Glutamatergic neuron (in vitro differentiated cells): ENCODE measurements around the gene NR1H4. TPM values are rescaled to one million over a fixed set of nuclear protein-coding genes. Genes with fewer than 3 reads are reported as not detected.
"Not testable (repeated sequence)": the region's sequence is repeated elsewhere in the genome, so short reads cannot be mapped to it uniquely, and the experiment has no call there.

ENCODE experiments used
- DNase-seq: peaks from one replicate; pipeline ENCODE4 v3.0.0; 2022
- H3K27ac Mint-ChIP-seq: one replicate; pipeline ENCODE4 v1.8.0; 2020; ENCODE audit warnings: mild to moderate bottlenecking, mixed read lengths, inconsistent platforms; ENCODE audit not compliant: unreplicated experiment
- H3K27me3 Mint-ChIP-seq: one replicate; pipeline ENCODE4 v1.8.0; 2020; ENCODE audit warnings: mild to moderate bottlenecking, moderate library complexity, mixed read lengths, inconsistent platforms; ENCODE audit not compliant: unreplicated experiment
- H3K36me3 Mint-ChIP-seq: one replicate; pipeline ENCODE4 v1.8.0; 2020; ENCODE audit warnings: mild to moderate bottlenecking, mixed read lengths, inconsistent platforms; ENCODE audit not compliant: unreplicated experiment
- H3K4me1 Mint-ChIP-seq: one replicate; pipeline ENCODE4 v1.8.0; 2020; ENCODE audit warnings: mild to moderate bottlenecking, low read depth, mixed read lengths, inconsistent platforms; ENCODE audit not compliant: unreplicated experiment
- H3K4me3 Mint-ChIP-seq: one replicate; pipeline ENCODE4 v1.8.0; 2020; ENCODE audit warnings: mild to moderate bottlenecking, mixed read lengths, inconsistent platforms; ENCODE audit not compliant: unreplicated experiment
- H3K9me3 Mint-ChIP-seq: one replicate; pipeline ENCODE4 v1.8.0; 2020; ENCODE audit warnings: mild to moderate bottlenecking, moderate library complexity, mixed read lengths, inconsistent platforms; ENCODE audit not compliant: unreplicated experiment
- CTCF ChIP-seq: fragments of 200-600 bp; sonication (generic); IDR thresholded peaks from one replicate; pipeline ENCODE4 v1.5.0; 2021; ENCODE audit not compliant: partially characterized antibody, unreplicated experiment
- long read RNA-seq: library from polyadenylated mRNA; unstranded; transcript quantifications from one replicate; pipeline ENCODE4 v2.0.0, GENCODE V29; 2020; ENCODE audit not compliant: unreplicated experiment
- total RNA-seq: library from RNA; stranded (reverse); fragmentation: NEBNext Ultra II Directional; extraction: Animal tissue kit (Norgen Biotek cat#: 25700); gene quantifications from one replicate; pipeline ENCODE4 v1.2.1, GENCODE V29; 2021; ENCODE audit not compliant: unreplicated experiment

The NR1H4 gene
- not detected for total RNA-seq
- long read RNA-seq: 0 reads

- Mint-ChIP-seq H3K9me3 (no peaks in the 10 kb centered on the region), H3K4me1 (no peaks in the 10 kb centered on the region), H3K27me3 (peaks cover 2% of the 10 kb centered on the region), H3K4me3 (no peak within 1 kb of the TSS), H3K36me3 (no peaks in the 10 kb centered on the region), H3K27ac (no peak within 1 kb of the TSS)
- TF ChIP-seq CTCF: no peak
- no peak for DNase-seq
Measured at GRCh38 chr12:100473716-100474150, at the start of gene NR1H4. NR1H4 (plus strand) TSS chr12:100473866; CDS start chr12:100493324, 19,458 bp downstream.

GRCh38 chr12:100426145-100426544 is 47.5 kb upstream of the NR1H4 start:
- Mint-ChIP-seq H3K4me1 (no peaks in the 10 kb centered on the region), H3K9me3 (no peaks in the 10 kb centered on the region), H3K27me3 (no peaks in the 10 kb centered on the region), H3K27ac (no peak overlapping the region), H3K36me3 (no peaks in the 10 kb centered on the region), H3K4me3 (no peak overlapping the region)
- no peak for TF ChIP-seq CTCF
- DNase-seq: no peak

GRCh38 chr12:100427078-100427477 is 46.6 kb upstream of the NR1H4 start:
- DNase-seq: no peak
- Mint-ChIP-seq H3K36me3 (no peaks in the 10 kb centered on the region), H3K9me3 (no peaks in the 10 kb centered on the region), H3K27ac (no peak overlapping the region), H3K4me1 (no peaks in the 10 kb centered on the region), H3K27me3 (no peaks in the 10 kb centered on the region), H3K4me3 (no peak overlapping the region)
- TF ChIP-seq CTCF: no peak

GRCh38 chr12:100430251-100430650 is 43.4 kb upstream of the NR1H4 start:
- not testable (repeated sequence) for H3K27ac Mint-ChIP-seq, DNase-seq, H3K4me1 Mint-ChIP-seq, H3K27me3 Mint-ChIP-seq, H3K9me3 Mint-ChIP-seq, H3K4me3 Mint-ChIP-seq, H3K36me3 Mint-ChIP-seq

GRCh38 chr12:100433701-100434100 is 40.0 kb upstream of the NR1H4 start:
- DNase-seq: no peak
- Mint-ChIP-seq H3K27ac (no peak overlapping the region), H3K27me3 (no peaks in the 10 kb centered on the region), H3K36me3 (no peaks in the 10 kb centered on the region), H3K4me3 (no peak overlapping the region), H3K4me1 (no peaks in the 10 kb centered on the region), H3K9me3 (peaks cover 2% of the 10 kb centered on the region)
- no peak for TF ChIP-seq CTCF
